Adrenal gland (tissue), 5 donors: ENCODE measurements around the gene DPYD.

Experiments
- CTCF ChIP-seq, 6 experiments: fragments of 450-650 bp in 4 of 6; fragments of 200-600 bp in 2 of 6; sonication (generic) in 1 of 6; IDR thresholded peaks; 1 replicate in 5 of 6; 2 replicates in 1 of 6; pipeline versions ENCODE4 v1.5.1 to v1.8.0; 2016 to 2021; ENCODE audit warnings: antibody characterized with exemption in 6 of 6, mild to moderate bottlenecking in 2 of 6, moderate library complexity in 1 of 6
- POLR2A ChIP-seq, 2 donors: fragments of 450-650 bp; IDR thresholded peaks; one replicate each; pipeline ENCODE4 v1.6.1; 2017; ENCODE audit warnings: antibody characterized with exemption in 2 of 2, mild to moderate bottlenecking in 2 of 2, moderate library complexity in 1 of 2
- donor health status: DM: no; HTN: no; CAD: no.

DNA sequence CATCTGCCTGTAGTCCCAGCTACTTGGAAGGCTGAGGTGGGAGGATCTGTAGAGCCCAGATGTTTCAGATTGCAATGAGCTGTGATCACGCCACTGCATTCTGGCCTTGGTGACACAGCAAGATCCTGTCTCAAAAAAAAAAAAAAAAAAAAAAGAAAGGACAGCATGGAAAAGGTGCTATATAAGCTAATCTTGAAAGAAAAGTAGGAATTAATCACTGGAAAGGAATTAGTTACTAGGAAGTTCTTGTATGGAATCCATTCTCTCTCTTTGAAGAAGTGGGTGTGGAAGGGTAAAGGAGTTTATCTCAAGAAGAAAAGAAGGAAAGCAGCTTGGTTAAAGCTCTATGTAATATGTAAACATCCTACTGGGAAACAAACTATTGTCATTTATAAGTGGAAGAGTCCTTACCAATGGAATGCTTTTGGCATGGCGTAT, 339.2 kb downstream of the DPYD start:
- TF ChIP-seq CTCF (IDR thresholded peaks at IDR 0.05) (no peak), POLR2A (IDR thresholded peaks at IDR 0.05) (no peak)
